HG02759 (cell line): ENCODE data around the gene CFAP52.
"Not testable (repeated sequence)": the region's sequence is repeated elsewhere in the genome, so short reads cannot be mapped to it uniquely, and the experiment has no call there.

Experiments used
- ATAC-seq: cut with Tn5 transposase; IDR thresholded peaks from one replicate; pipeline ENCODE4 v1.9.1; 2021; ENCODE audit warnings: mild to moderate bottlenecking, moderate library complexity; ENCODE audit not compliant: unreplicated experiment

The CFAP52 gene

GRCh38 chr17:9576521-9577372 lies at the start of gene CFAP52:
Gene CFAP52, plus strand, starts transcription at chr17:9576642. Its CDS starts 54 bp downstream, at chr17:9576696.
- ATAC-seq = no peak

- no peak for ATAC-seq
Measured at GRCh38 chr17:9527788-9528187, 48.7 kb upstream of the CFAP52 start.

- ATAC-seq = no peak
Measured at GRCh38 chr17:9529033-9529700, 47.3 kb upstream of the CFAP52 start.

- ATAC-seq = no peak
Measured at GRCh38 chr17:9531034-9531433, 45.4 kb upstream of the CFAP52 start.

- no peak for ATAC-seq
Measured at GRCh38 chr17:9532715-9533114, 43.7 kb upstream of the CFAP52 start.

GRCh38 chr17:9533441-9533840 lies 43.0 kb upstream of the CFAP52 start:
- ATAC-seq = no peak

GRCh38 chr17:9536061-9536460 lies 40.4 kb upstream of the CFAP52 start:
- ATAC-seq = no peak

- ATAC-seq = no peak
Measured at GRCh38 chr17:9537177-9537776, 39.2 kb upstream of the CFAP52 start.

- no peak for ATAC-seq
Measured at GRCh38 chr17:9538626-9539025, 37.8 kb upstream of the CFAP52 start.

GRCh38 chr17:9541718-9542117 lies 34.7 kb upstream of the CFAP52 start:
- no peak for ATAC-seq

GRCh38 chr17:9544221-9544620 lies 32.2 kb upstream of the CFAP52 start:
- no peak for ATAC-seq

GRCh38 chr17:9549215-9549614 lies 27.2 kb upstream of the CFAP52 start:
- ATAC-seq = no peak

GRCh38 chr17:9553181-9553580 lies 23.3 kb upstream of the CFAP52 start:
- ATAC-seq = no peak

- ATAC-seq = no peak
Measured at GRCh38 chr17:9553596-9553995, 22.8 kb upstream of the CFAP52 start.

- not testable (repeated sequence) for ATAC-seq
Measured at GRCh38 chr17:9554715-9555114, 21.7 kb upstream of the CFAP52 start.

GRCh38 chr17:9557161-9557755 lies 19.2 kb upstream of the CFAP52 start:
- ATAC-seq = no peak

- no peak for ATAC-seq
Measured at GRCh38 chr17:9557857-9558256, 18.6 kb upstream of the CFAP52 start.

GRCh38 chr17:9564104-9564503 lies 12.3 kb upstream of the CFAP52 start:
- no peak for ATAC-seq

GRCh38 chr17:9566067-9566466 lies 10.4 kb upstream of the CFAP52 start:
- ATAC-seq = no peak

GRCh38 chr17:9566739-9567138 lies 9.7 kb upstream of the CFAP52 start:
- not testable (repeated sequence) for ATAC-seq

GRCh38 chr17:9568004-9568403 lies 8.4 kb upstream of the CFAP52 start:
- no peak for ATAC-seq
